Gastroesophageal sphincter (tissue), 4 donors: ENCODE data around the gene TRAF2. TPM values are rescaled to one million over a fixed set of nuclear protein-coding genes. Genes with fewer than 3 reads are reported as not detected.
"Not testable (repeated sequence)": the region's sequence is repeated elsewhere in the genome, so short reads cannot be mapped to it uniquely, and the experiment has no call there.

Experiments
- ATAC-seq: fragments of 150-250 bp; one replicate; pipeline ENCODE4 v1.9.1; 2016; ENCODE audit warnings: mild to moderate bottlenecking, moderate library complexity
- H3K27ac ChIP-seq, 4 donors: fragments of 200-600 bp; sonication (generic) in 3 of 4; 1 replicate in 3 of 4; 2 replicates in 1 of 4; pipeline ENCODE4 v1.5.1; 2016 to 2019
- H3K27me3 ChIP-seq: fragments of 200-600 bp; sonication (generic); one replicate; pipeline ENCODE4 v1.5.1; 2019
- H3K36me3 ChIP-seq, 2 donors: fragments of 200-600 bp; sonication (generic); one replicate each; pipeline ENCODE4 v1.5.1; 2019; ENCODE audit warnings: control low read depth in 1 of 2
- H3K4me1 ChIP-seq, 3 donors: fragments of 200-600 bp; sonication (generic); 1 replicate in 2 of 3; 2 replicates in 1 of 3; pipeline ENCODE4 v1.5.1; 2016 to 2019; ENCODE audit warnings: control low read depth in 2 of 3
- H3K4me3 ChIP-seq, 2 donors: fragments of 200-600 bp; sonication (generic); one replicate each; pipeline ENCODE4 v1.5.1; 2019; ENCODE audit warnings: mild to moderate bottlenecking in 1 of 2, moderate library complexity in 1 of 2
- H3K9me3 ChIP-seq, 3 donors: fragments of 200-600 bp; sonication (generic); one replicate each; pipeline ENCODE4 v1.5.1; 2017 to 2019; ENCODE audit warnings: control low read depth in 2 of 3
- CTCF ChIP-seq, 4 experiments: fragments of 200-600 bp in 2 of 4; fragments of 450-650 bp in 2 of 4; sonication (generic) in 1 of 4; IDR thresholded peaks; one replicate each; pipeline ENCODE4 v1.5.1; 2017 to 2019; ENCODE audit warnings: antibody characterized with exemption in 4 of 4, mild to moderate bottlenecking in 2 of 4, moderate library complexity in 2 of 4
- EP300 ChIP-seq: sonication (generic); formaldehyde crosslinking; IDR thresholded peaks from one replicate; pipeline ENCODE4 v1.6.1; 2017; ENCODE audit warnings: antibody characterized with exemption, mild to moderate bottlenecking
- POLR2A ChIP-seq, 2 donors: fragments of 450-650 bp; IDR thresholded peaks; one replicate each; pipeline ENCODE4 v1.6.1; 2017; ENCODE audit warnings: antibody characterized with exemption in 2 of 2, mild to moderate bottlenecking in 2 of 2, moderate library complexity in 1 of 2
- POLR2AphosphoS5 ChIP-seq: sonication (generic); formaldehyde crosslinking; IDR thresholded peaks from one replicate; pipeline ENCODE4 v1.6.1; 2017; ENCODE audit warnings: antibody characterized with exemption
- WGBS, 2 donors: methylation state at CpG; one replicate each; pipeline ENCODE4 v1.1.5; 2018; ENCODE audit warnings: low coverage in 1 of 2; 5-methylcytosine and 5-hydroxymethylcytosine counted together
- total RNA-seq, 4 donors: library from RNA; depleted of rRNA; stranded (reverse); fragments of >200 nt; gene quantifications; one replicate each; pipeline ENCODE4 v1.1.0, GENCODE V29; 2016

TRAF2 gene
- total RNA-seq, 4 donors from 2014 or later = 3.8 to 17.1 (median 11.1) TPM

- Histone ChIP-seq H3K27ac (peak within 1 kb of the TSS in 3 of 4 donors; percentile 46 to 66 (median 47)), H3K4me1 (peaks cover 0 to 69% (median 39%) of the 10 kb centered on the region in 3 donors), H3K27me3 (peaks cover 50% of the 10 kb centered on the region), H3K36me3 (peaks cover 0 to 36% of the 10 kb centered on the region in 2 donors), H3K4me3 (peak within 1 kb of the TSS; percentile 34 to 53)
- peak; percentile 83 for ATAC-seq
- not testable (repeated sequence) for H3K9me3 ChIP-seq
- no CpG with 5 or more reads among the region's 27 CpGs for WGBS, 2 donors
- TF ChIP-seq POLR2AphosphoS5 (peak; percentile 5), CTCF (IDR thresholded peaks at IDR 0.05) (peak in 3 of 4 experiments; percentile 86 to 95 (median 87))
Measured at GRCh38 chr9:136842380-136842948, 43.9 kb upstream of the TRAF2 start, which contains the start of gene AJM1. AJM1 (plus strand) TSS chr9:136842478; CDS start chr9:136844415, 1,937 bp downstream.

GRCh38 chr9:136843159-136843800 is 43.0 kb upstream of the TRAF2 start:
- peaks cover 0 to 77% (median 44%) of the 10 kb centered on the region in 3 donors for H3K4me1 ChIP-seq
- peak overlapping the region in 2 of 4 donors; percentile 46 to 66 for H3K27ac ChIP-seq
- peak overlapping the region in 1 of 2 donors; percentile 53 for H3K4me3 ChIP-seq
- H3K9me3 ChIP-seq, ATAC-seq: not testable (repeated sequence)
- peaks cover 0 to 28% of the 10 kb centered on the region in 2 donors for H3K36me3 ChIP-seq
- peaks cover 59% of the 10 kb centered on the region for H3K27me3 ChIP-seq
- WGBS, 2 donors = 4% methylated on average over 4 of the region's 21 CpGs; no CpG with 5 or more reads in 1 of the 2 donors

- not testable (repeated sequence) for ATAC-seq, H3K9me3 ChIP-seq
- peaks cover 0 to 81% (median 44%) of the 10 kb centered on the region in 3 donors for H3K4me1 ChIP-seq
- H3K36me3 ChIP-seq = peaks cover 0 to 20% of the 10 kb centered on the region in 2 donors
- peaks cover 61% of the 10 kb centered on the region for H3K27me3 ChIP-seq
- 17% methylated on average over 7 of the region's 99 CpGs; no CpG with 5 or more reads in 1 of the 2 donors for WGBS, 2 donors
- H3K4me3 ChIP-seq = peak overlapping the region in 1 of 2 donors; percentile 22
- peak overlapping the region in 1 of 4 donors; percentile 46 for H3K27ac ChIP-seq
- peak in 3 of 4 experiments; percentile 56 to 82 (median 61) for TF ChIP-seq CTCF (IDR thresholded peaks at IDR 0.05)
Measured at GRCh38 chr9:136843801-136844740, 42.2 kb upstream of the TRAF2 start.

- WGBS, 2 donors = no CpG with 5 or more reads among the region's 88 CpGs
- peaks cover 0 to 11% of the 10 kb centered on the region in 2 donors for H3K36me3 ChIP-seq
- H3K27ac ChIP-seq = no peak overlapping the region
- TF ChIP-seq CTCF (IDR thresholded peaks at IDR 0.05) = no peak
- no peak for TF ChIP-seq POLR2A (IDR thresholded peaks at IDR 0.05)
- no peak for TF ChIP-seq POLR2AphosphoS5
- TF ChIP-seq EP300 = no peak
- no peaks in the 10 kb centered on the region for H3K9me3 ChIP-seq
- H3K27me3 ChIP-seq = peaks cover 61% of the 10 kb centered on the region
- ATAC-seq = no peak
- H3K4me1 ChIP-seq = peaks cover 0 to 86% (median 47%) of the 10 kb centered on the region in 3 donors
- no peak overlapping the region for H3K4me3 ChIP-seq
Measured at GRCh38 chr9:136844761-136845464, 41.4 kb upstream of the TRAF2 start.
